GM18868 (cell line): ENCODE measurements around the gene TMEM107.

Experiments used
- ATAC-seq: cut with Tn5 transposase; IDR thresholded peaks from one replicate; pipeline ENCODE4 v1.9.1; 2021; ENCODE audit warnings: mild to moderate bottlenecking, moderate library complexity; ENCODE audit not compliant: unreplicated experiment

The TMEM107 gene

DNA sequence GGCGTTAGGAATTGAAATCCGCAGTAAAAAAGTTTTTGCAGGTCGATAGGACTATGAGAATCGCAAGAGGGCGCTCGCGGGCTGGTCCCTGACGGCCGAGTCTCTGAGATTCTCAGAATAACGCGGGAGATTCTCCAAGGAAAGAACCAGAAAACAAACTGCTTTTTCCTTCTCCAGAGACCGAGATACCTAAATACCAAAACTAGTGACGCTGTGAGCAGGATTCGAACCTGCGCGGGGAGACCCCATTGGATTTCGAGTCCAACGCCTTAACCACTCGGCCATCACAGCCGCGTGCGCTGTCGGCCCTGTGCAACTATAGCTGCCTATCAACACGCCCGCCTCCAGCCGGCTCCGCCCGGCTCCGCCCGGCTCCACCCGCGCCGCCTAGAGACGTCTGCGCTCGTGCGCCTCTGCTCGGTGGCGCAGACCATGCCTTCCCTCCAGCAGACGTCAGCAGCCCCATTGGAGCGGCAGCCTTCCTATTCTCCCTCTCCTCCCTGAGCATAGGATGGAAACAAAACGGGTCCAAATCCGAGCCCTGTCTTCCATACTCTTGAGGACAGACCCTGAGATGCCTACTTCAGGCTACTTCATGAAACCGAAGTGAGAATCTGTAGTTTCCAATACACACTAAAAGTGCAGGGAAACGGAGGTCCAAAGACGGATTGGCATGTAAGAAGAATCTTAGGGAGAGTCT, 37.4 kb downstream of the TMEM107 start:
- peak; percentile 90 for ATAC-seq

DNA sequence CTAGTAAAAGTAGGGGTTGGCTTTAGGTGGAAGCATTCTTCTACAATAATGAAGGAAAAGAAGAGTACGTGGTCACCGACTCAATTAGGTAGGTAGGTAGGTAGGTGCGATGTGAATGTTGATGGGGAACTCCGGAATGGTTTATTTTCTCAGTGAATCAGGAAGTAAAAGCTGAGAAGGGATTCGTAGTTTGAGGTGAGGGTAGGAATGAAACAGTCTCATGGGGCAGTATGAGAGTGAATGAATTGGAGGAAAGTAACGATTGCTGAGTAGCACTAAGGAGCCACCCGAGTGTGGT, 37.9 kb downstream of the TMEM107 start:
- ATAC-seq, result no peak

DNA sequence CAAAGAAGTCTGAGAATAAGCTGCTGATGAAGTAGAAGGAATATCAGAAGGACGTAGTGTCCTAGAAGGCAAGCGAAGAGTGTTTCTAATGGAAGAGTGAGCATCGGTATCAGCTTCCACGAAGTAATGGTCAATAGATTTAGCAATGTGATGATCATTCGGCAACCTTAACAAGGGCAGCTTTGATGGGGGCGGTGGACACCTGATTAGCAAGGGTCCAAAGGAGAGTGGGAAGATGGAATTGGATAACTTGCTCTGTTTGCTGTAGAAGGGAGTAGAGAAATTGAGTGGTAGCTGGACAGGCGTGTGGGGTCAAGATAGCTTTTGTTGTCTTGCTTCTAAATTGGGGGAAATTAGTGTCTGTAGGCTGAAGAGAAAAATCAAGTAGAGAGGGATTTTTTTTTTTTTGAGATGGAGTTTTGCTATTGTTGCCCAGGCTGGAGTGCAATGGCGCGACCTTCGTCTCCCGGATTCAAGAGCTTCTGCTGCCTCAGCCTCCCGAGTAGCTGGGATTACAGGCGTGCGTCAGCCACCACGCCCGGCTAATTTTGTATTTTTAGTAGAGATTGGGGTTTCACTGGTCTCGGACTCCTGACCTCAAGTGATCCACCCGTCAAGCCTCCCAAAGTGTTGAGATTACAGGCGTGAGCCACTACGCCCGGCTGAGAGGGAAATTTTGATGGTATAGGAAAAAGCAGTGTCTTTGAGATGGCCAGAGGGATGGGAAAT, 38.4 kb downstream of the TMEM107 start:
- no peak for ATAC-seq

DNA sequence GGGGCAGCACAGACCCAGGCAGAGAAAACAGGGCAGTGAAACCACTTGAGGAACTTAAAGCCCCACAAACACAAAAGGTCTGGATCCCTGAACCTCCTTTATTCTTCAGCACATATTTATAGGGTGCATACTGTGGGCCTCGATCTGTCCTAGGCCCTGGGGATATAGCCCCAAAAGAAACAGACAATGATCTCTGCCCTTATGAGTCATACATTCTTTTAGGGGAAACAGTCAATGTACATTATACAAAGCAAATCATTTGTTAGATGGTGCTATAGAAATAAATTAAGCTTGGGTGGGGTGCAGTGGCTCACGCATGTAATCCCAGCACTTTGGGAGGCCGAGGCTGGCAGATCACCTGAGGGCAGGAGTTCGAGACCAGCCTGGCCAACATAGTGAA, 42.2 kb downstream of the TMEM107 start:
- ATAC-seq, result no peak

DNA sequence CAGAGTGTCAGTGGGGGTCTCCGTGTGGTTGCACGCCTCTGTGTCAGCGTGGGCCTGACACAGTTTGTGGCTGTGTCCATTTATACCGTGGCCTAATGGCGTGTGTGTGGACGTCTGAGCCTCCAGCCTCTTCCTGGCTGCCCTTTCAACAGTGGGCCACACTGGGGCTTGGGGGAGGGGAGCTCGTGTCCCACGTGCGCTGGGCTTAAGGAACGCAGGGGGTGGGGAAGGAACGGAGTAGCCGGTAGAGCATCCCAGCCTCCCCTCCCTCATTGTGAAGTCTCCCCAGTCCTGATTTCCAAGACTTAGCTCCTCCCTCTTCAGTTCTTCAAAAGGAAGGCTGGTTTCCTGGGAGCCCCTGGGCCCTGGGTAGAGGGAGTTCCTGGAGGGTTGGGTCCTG, 42.8 kb downstream of the TMEM107 start:
- no peak for ATAC-seq

DNA sequence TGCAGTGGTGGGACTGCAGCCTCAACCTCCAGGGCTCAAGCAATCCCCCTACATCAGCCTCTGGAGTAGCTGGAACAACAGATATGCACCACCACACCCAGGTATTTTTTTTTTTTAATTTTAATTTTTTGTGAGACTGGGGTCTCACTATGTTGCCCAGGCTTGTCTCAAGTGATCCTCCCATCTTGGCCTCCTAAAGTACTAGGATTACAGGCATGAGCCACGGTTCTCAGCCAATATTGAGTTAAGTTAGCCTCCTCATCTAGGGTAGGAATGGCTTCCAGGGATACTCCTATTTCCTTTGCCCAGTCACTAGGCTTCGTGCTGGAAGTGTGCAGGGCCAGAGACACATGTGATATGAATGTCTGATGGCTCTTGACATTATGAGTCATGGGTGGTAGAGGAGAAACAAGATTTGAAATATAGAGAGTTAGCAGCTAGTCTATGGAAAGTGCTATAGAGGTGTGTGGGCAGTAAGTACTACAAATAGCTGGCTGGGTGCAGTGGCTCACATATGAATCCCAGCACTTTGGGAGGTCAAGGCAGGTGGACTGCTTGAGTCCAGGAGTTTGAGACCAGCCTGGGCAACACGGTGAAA, 44.2 kb downstream of the TMEM107 start:
- ATAC-seq, result no peak

DNA sequence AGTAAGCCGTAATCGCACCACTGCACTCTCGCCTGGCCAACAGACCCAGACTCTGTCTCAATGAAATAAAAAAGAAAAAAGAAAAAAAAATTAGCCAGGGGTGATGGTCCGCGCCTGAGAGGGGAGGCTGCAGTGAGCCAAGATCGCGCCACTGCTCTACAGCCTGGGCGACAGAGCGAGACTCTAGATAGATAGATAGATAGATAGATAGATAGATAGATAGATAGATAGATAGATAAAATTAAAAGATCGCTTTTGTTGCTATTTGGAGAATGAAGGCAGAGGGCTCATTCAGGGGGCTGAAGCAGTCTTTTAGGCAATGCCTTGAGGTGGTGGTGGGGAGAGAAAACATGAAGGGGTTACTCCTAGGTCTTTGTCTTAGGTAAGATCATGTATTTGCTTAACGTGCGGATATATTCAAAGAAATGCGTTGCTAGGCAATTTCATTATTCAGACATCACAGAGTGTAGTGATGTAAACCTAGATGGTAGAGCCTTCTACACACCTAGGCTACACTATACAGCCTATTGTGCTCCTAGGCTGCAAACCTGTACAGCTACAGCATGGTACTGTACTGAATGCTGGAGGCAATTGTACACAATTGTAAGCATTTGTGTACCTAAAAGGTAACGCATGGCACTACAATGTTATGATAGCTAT, 47.9 kb downstream of the TMEM107 start:
- no peak for ATAC-seq

DNA sequence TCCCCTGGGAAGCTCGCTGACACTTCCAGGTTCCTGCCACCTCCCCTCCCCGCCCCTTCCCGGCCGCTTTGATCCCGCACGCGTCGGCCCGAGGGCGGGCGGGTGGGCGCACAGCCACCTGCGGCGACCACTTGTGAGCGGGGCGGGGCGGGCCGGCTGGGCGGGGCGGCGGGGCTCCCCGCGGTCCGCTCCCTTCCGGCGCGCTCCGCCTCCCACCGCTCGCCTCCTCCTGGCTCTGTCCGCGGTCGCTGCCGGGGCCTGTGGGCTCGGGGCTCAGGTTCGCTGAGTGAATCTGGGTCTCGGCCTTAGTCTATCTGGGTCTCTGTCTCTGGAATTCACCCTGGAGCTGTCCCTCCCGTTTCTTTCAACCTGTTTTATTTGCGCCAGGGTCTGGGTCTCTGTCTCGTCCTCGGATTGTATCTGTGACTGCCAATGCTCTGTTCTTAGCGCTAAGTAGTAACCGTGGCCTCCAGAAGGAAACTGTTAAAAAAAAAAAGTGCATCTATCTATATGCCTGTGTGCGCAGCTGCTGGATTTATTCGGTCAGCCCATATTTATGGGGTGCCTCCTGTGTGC, 49.6 kb downstream of the TMEM107 start:
- ATAC-seq, result peak; percentile 39

DNA sequence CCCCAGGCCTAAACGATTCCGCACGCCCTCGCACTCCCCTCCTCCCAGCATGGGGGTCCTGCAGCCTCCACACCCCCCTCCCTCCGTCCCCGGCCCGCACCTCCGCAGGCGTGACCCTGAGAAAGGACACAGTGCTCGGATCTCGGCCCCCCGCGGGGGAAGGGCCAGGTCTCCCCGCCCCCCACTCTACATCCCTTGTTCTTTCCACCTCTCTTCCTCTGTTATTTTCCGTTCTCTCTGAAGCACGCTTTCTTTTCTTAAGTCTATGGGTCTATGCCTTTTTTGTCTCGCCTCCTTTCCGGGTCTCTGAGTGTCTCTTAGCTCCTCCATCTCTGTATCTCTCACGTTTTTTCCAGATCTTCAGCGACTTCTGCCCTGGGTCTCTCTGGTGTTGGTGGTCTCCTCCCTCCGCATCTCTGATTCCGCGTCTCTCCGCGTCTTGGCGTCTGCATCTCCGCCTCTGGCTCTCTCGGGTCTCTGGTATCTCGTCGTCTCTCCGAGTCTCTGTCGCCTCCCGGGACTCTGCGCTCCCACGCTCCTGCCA, 50.2 kb downstream of the TMEM107 start:
- ATAC-seq, result peak; percentile 4

DNA sequence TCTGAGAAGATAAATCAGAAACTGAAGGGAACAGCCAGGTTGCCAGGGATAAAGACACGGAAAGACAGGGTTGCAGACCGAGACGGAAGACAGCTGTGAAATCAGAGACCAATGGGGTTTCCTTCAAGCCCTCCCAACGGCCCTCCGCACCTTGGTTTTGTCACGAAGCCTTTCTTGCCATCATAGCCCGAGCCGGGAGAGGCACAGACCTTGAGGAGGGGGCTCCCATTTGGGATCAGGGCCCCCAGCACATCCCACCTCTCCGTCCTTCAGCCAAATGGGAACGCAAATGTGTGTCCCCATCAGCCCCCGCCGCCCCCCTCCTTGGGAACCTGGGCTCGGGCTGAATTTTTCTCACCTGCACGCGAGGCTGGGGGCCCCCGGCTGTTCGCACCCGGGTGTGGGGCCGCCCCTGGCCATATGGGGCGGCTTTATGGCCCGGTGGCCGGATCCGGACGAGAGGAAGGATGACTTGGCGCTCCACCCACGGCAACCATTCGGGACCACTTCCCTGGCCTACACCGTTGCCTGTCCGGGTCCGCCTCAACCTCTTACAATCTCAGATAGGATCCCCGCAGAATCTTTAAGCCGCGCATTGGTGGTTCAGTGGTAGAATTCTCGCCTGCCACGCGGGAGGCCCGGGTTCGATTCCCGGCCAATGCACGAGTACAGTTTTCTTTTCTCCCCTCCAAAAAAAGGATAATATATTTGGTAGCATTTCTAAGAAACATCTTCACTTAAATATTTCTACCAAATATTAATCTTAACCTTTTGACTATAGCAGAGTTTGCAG, 50.8 kb downstream of the TMEM107 start:
- no peak for ATAC-seq

DNA sequence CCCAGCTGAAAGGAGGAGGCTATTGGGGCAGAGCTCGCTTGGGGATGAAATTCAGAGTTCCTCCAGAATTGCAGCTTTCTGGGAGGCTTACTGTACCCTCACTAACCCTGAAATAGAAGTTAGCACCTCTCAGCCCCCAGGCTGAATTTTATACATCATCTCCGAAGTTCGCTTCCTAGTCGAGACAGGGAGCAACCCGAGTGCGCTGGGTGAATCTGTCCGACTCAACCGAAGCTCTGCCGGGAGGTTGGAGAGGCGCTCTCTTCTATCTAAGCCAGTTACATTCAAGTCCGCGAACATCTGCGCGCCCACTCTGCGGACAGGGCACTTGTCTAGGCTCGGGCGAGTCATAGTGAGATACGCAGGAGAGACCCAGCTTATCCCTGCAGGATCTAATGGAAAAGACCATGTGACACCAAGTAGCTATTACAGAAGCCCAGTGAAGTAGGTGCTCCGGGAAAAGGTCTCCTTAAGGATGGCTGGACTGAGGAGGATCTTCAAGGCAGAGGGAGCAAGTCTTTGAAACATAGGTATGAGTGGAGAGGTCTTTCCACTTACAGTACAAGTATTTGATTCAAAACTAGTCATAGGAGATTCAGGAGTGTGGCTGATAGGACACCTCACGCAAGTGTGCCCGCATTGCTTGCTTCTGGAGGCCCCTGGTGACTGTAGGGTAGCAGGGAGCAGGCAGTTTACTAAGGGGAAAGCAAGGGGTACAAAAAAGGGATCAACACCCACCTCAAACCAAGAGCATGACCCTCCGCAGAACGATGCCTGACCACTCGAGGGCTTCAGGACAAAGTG, 51.6 kb downstream of the TMEM107 start:
- ATAC-seq, result no peak

DNA sequence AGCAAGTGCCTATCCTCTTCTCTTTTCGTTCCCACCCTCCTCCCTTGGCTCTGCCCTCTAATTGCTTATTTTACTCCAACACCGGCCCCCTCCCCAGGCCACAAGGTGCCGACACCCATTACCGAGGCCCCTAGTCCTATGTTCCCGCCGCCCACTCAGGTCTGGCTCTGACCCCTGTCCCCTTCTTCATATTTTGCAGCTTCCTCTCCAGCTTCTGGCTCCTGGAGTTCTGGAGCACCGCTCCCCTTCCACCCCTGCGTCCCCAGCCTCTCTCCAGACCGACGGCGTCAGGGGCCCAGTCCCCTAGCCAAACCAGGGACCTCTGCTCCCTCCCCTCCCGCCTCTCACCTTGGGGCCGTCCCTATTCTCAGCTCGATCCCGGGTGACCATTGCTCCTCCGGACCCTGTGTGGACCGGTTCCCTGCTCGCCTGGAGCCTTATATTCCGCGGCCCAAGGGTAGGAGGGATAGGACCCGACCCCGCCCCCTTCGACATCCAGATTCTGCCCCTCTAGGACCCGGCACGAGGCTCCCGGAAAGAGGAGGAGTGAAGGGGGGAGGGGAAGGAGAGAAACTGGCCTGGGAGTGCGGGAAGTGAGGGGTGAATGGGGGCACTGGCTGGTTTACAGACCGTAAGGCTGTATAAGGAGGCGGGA, 52.4 kb downstream of the TMEM107 start, which contains the start of gene HES7:
Gene HES7 (minus strand): TSS at position 412 of the 655 bp plus-strand sequence. CDS start 22 bp downstream, at position 390.
- no peak for ATAC-seq

DNA sequence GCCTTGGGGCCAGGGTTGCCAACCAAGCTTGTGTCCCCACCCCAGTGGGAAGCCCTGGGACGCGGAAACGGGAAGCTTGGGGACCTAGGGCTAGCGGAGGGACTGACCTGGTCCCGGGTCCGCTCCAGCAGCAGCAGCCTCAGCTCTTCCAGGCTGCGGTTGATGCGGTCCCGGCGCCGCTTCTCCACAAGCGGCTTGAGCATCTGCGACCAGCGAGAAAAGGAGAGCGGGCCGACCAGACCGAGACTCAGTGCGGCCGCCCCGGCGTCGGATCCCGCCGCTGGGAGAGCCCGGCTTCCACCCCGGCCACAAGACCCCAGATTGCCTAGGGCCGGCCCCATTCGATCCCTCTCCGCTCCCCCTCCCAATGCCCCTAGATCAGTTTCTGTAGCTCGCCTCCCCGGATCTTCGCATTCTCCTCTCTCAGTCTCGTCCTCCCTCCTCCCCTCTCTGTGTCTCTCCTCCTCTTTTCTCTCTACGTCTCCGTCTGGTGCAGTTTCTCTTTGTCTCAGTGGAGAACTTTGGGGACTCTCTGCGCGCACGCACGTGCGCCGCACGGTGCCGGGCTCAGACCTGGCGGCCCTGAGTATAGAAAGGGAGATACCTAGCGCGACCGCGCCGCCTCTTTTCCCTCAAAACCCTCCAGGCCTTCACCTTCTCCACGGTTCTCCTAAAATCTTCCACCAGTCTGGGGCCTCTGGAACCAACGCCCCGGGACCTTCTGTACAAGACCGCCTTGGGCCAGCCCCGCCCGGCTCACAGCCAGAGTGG, 53.1 kb downstream of the TMEM107 start:
- ATAC-seq, result no peak
